ENCODE results near the gene ZNF614. TPM values are rescaled to one million over a fixed set of nuclear protein-coding genes. Genes with fewer than 3 reads are reported as not detected.

The ZNF614 gene
- total RNA-seq, result 6.0 and 8.9 TPM in 2 replicates

GRCh38 chr19:52028027-52028779 is at the start of gene ZNF614:
Gene ZNF614, minus strand, starts transcription at chr19:52028379. Its CDS starts 2,634 bp downstream, at chr19:52025745.

GRCh38 chr19:52048555-52049501 is 20.6 kb upstream of the ZNF614 start, which contains the start of gene ZNF432:
Gene ZNF432, minus strand, starts transcription at chr19:52048838. Its CDS starts 1,970 bp downstream, at chr19:52046868.

DNA sequence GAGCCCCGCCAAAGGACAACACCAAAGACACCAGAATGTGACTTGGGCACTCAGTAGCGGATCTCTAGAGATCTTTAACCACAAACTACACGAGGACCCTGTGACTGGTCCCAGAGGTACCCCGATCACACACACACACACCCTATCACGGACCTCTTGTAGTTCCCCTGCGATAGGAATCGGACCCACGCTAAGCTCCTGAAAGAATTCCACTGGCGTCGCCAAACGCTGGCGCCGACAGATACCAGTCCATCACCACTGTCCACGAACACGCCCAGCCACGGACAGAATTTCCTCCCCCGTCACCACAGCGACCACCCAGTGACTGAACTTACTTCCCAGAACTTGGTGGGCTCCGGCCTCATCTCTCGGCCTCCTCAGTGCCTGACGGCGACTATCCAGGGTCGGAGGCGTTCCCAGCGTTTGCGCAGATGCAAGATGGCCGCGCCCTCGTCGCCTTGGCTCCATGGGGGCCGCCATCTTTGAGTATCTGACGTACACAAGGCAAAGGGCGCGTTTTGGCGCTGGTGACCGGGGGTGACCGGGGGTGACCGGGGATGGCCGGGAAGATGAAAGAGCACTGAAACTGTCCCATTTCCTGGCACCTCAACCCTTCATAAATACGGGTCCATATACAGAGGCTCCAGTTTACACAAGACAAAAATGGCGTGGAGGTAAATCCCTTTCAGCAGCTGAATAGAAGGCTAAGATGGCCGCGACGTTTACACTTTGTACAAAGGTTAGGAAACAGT is 20.2 kb downstream of the ZNF614 start, which contains the start of gene ZNF615:
Gene ZNF615 (minus strand): TSS at position 406 of the 752 bp plus-strand sequence. CDS start 4,500 bp downstream, outside the sequence.

DNA sequence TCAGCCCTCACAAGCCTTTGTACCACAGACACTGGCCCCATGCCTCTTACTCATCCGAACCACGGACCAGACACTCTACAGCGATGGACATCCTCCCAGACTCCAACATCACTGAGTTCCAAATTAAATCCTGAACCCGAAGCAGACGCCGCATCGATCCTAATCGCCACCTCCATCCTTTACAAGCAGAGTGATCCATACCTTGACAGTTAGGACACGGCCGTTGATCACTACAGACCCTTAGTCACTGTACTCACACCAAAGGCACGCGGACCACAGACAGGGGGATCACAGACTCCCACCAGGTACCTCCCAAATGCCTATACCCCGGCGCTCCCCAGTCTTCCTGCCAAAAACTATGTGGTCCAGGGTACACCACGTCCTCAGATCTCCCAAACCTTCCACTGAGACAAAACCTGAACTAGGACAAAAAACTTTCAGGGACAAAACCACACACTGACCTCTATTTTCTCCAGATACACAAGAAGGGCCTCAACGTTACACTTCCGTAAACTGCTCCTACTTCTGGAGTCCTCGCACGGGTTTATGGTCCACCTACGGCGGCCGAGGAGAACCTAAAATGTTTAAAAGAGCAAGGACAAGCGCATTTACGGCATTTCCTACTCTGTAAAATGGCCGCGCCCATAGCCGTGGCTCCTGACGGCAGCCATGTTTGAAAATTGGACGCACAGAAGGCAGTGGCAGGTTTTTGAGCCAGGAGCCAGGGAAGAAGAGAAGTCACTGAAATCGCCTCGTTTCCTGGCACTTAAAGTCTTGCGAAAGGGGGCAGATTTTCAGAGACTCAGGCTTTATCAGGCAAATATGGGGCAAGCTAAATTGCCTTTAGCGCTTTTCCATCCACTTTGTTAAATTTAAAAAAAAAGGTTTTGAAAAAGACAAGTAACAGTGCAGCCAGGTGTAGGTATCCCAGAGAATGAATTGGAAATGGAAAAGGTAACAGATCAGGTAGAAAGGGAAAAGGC is 41.6 kb downstream of the ZNF614 start, which contains the start of gene ZNF350:
Gene ZNF350 (minus strand): TSS at position 532 of the 983 bp plus-strand sequence. CDS start 12,480 bp downstream, outside the sequence.

Other genes with a start within 250 kb of the ZNF614 start
- 0.23 TPM in 1 of 2 replicates, not detected in the other for gene FPR3, start 233.2 kb downstream of the ZNF614 start, total RNA-seq
- gene ZNF577, start 140.4 kb downstream of the ZNF614 start, total RNA-seq, result 5.8 and 13.0 TPM in 2 replicates
- 5.3 and 8.1 TPM in 2 replicates for gene ZNF649, start 123.4 kb downstream of the ZNF614 start, total RNA-seq
- 2.4 and 2.8 TPM in 2 replicates for gene ZNF613, start 100.9 kb downstream of the ZNF614 start, total RNA-seq
- gene ZNF350, start 41.5 kb downstream of the ZNF614 start, total RNA-seq, result 3.0 and 4.0 TPM in 2 replicates
- gene ZNF615, start 20.2 kb downstream of the ZNF614 start, total RNA-seq, result 7.8 and 21.4 TPM in 2 replicates
- 1.4 and 2.3 TPM in 2 replicates for gene ZNF432, start 20.5 kb upstream of the ZNF614 start, total RNA-seq
- gene ZNF841, start 67.4 kb upstream of the ZNF614 start, total RNA-seq, result 7.2 and 12.4 TPM in 2 replicates
- 7.1 and 21.1 TPM in 2 replicates for gene ZNF616, start 111.6 kb upstream of the ZNF614 start, total RNA-seq
- 3.1 and 10.3 TPM in 2 replicates for gene ZNF836, start 143.2 kb upstream of the ZNF614 start, total RNA-seq
- gene PPP2R1A, start 161.7 kb upstream of the ZNF614 start, total RNA-seq, result 154 and 195 TPM in 2 replicates
- gene ZNF766, start 241.2 kb upstream of the ZNF614 start, total RNA-seq, result 7.1 and 10.2 TPM in 2 replicates